HepG2 (cell line): Measurements from ENCODE around the gene SPECC1L. TPM values are rescaled to one million over a fixed set of nuclear protein-coding genes. Genes with fewer than 3 reads are reported as not detected.

ENCODE experiments used
- ATAC-seq: fragments of 200-7000 bp; cut with Tn5 transposase; 3 replicates; pipeline ENCODE4 v1.9.1; 2020; ENCODE audit warnings: mild to moderate bottlenecking, moderate library complexity
- BruUV-seq: library from RNA; stranded (reverse); fragments of 400-500 nt; replicated peaks from 2 replicates; lab custom pipeline; 2021; lab: Mats Ljungman, UMichigan
- CTCF ChIA-PET: fragments of 300-600 bp; formaldehyde crosslinking; extraction: SDS; loops from one replicate; lab custom pipeline; 2021; ENCODE audit warnings: low total read pairs, inconsistent platforms, low intra/inter-chr PET ratio; lab: Yijun Ruan, JAX
- POLR2A ChIA-PET: fragments of 350-600 bp; sonication (Branson Sonifier 250); formaldehyde crosslinking; loops from one replicate; lab custom pipeline; 2020; ENCODE audit warnings: antibody characterized with exemption, inconsistent platforms; lab: Yijun Ruan, JAX
- DNase-seq: peaks from one replicate; pipeline ENCODE4 v3.0.0-alpha.2; 2015; ENCODE audit warnings: low spot score
- FAIRE-seq: peaks from 3 replicates; lab custom pipeline; 2011; peaks lifted over from hg19 to GRCh38; lab: Jason Lieb, UNC
- H2AFZ ChIP-seq: one replicate; pipeline ENCODE4 v1.6.1; 2011; ENCODE audit warnings: low read length, inconsistent platforms
- H3K27ac ChIP-seq: fragments of 300-600 bp; 3 replicates; pipeline ENCODE4 v1.8.0; 2011; ENCODE audit warnings: mixed run types, mild to moderate bottlenecking, mixed read lengths, low read length, inconsistent platforms; ENCODE audit not compliant: insufficient read depth; ENCODE audit errors: extremely low read length
- H3K27me3 ChIP-seq, 2 experiments: fragments of 200-600 bp in 1 of 2; 2 replicates in 1 of 2; 3 replicates in 1 of 2; pipeline versions ENCODE4 v1.6.0 to v1.8.0; 2011; ENCODE audit warnings: low read length in 2 of 2, mild to moderate bottlenecking in 2 of 2, moderate library complexity in 2 of 2, inconsistent platforms in 1 of 2; ENCODE audit not compliant: insufficient read depth in 2 of 2, control insufficient read depth in 1 of 2
- H3K36me3 ChIP-seq, 2 experiments: fragments of 200-600 bp in 1 of 2; replicated peaks in 1 of 2; 2 replicates in 1 of 2; 3 replicates in 1 of 2; pipeline versions ENCODE4 v1.5.1 to v1.8.0; 2011; ENCODE audit warnings: low read length in 2 of 2, inconsistent platforms in 1 of 2; ENCODE audit not compliant: insufficient read depth in 2 of 2, control insufficient read depth in 1 of 2
- H3K4me1 ChIP-seq: 2 replicates; pipeline ENCODE4 v1.5.1; 2012; ENCODE audit warnings: low read length, inconsistent platforms; ENCODE audit not compliant: insufficient read depth
- H3K4me2 ChIP-seq: 2 replicates; pipeline ENCODE4 v1.6.0; 2011; ENCODE audit warnings: low read depth, low read length, inconsistent platforms
- H3K4me3 ChIP-seq, 3 experiments: fragments of 200-600 bp in 1 of 3; sonication (generic), shearing (Covaris generic) in 1 of 3; replicated peaks in 1 of 3; 2 replicates each; pipeline ENCODE4 v1.5.1; 2011 to 2016; ENCODE audit warnings: low read length in 3 of 3, inconsistent platforms in 2 of 3, low read depth in 2 of 3, mild to moderate bottlenecking in 2 of 3, control low read depth in 1 of 3, mixed read lengths in 1 of 3; ENCODE audit not compliant: insufficient read depth in 1 of 3
- H3K79me2 ChIP-seq: one replicate; pipeline ENCODE4 v1.6.1; 2011; ENCODE audit warnings: low read length, inconsistent platforms; ENCODE audit not compliant: insufficient read depth
- H3K9ac ChIP-seq: 2 replicates; pipeline ENCODE4 v1.6.0; 2011; ENCODE audit warnings: mild to moderate bottlenecking, low read depth, low read length, inconsistent platforms; ENCODE audit not compliant: insufficient read depth
- H3K9me3 ChIP-seq: 2 replicates; pipeline ENCODE4 v1.5.1; 2012; ENCODE audit warnings: mild to moderate bottlenecking, low read length
- H4K20me1 ChIP-seq: 2 replicates; pipeline ENCODE4 v1.6.0; 2011; ENCODE audit warnings: inconsistent platforms, mild to moderate bottlenecking, low read length, moderate library complexity; ENCODE audit not compliant: insufficient read depth
- AGO2 ChIP-seq: fragments of 200-400 bp; formaldehyde crosslinking; optimal IDR thresholded peaks from 2 replicates; pipeline ENCODE3; 2017; ENCODE audit warnings: mild to moderate bottlenecking, low read depth, low read length, moderate library complexity
- JDP2 ChIP-seq: sonication (generic); formaldehyde crosslinking; IDR thresholded peaks from 2 replicates; pipeline ENCODE4 v1.8.1; 2022; ENCODE audit warnings: missing genetic modification reagents, borderline replicate concordance
- POLR2A ChIP-seq, 2 experiments: IDR thresholded peaks; 2 replicates each; pipeline ENCODE4 v1.6.1; 2011; ENCODE audit warnings: low read depth in 2 of 2, low read length in 2 of 2, mild to moderate bottlenecking in 1 of 2, moderate library complexity in 1 of 2; ENCODE audit not compliant: insufficient read depth in 1 of 2
- POLR2G ChIP-seq: fragments of 200-400 bp; formaldehyde crosslinking; IDR thresholded peaks from 2 replicates; pipeline ENCODE4 v1.6.1; 2018; ENCODE audit warnings: mild to moderate bottlenecking, low read depth, low read length, moderate library complexity
- RBM22 ChIP-seq: fragments of 200-400 bp; formaldehyde crosslinking; optimal IDR thresholded peaks from 2 replicates; pipeline ENCODE3; 2017; ENCODE audit warnings: mild to moderate bottlenecking, low read length, moderate library complexity
- RBM39 ChIP-seq: fragments of 200-400 bp; formaldehyde crosslinking; IDR thresholded peaks from one replicate; pipeline ENCODE4 v1.6.1; 2018; ENCODE audit warnings: antibody characterized with exemption, mild to moderate bottlenecking, low read depth, low read length; ENCODE audit not compliant: poor library complexity, severe bottlenecking
- RORA ChIP-seq: sonication (generic); formaldehyde crosslinking; IDR thresholded peaks from 2 replicates; pipeline ENCODE4 v1.5.0; 2020; ENCODE audit warnings: mild to moderate bottlenecking, missing genetic modification reagents, moderate library complexity
- TCF12 ChIP-seq, 2 experiments: fragments of 450-650 bp in 1 of 2; sonication (generic) in 1 of 2; formaldehyde crosslinking in 1 of 2; IDR thresholded peaks; 2 replicates each; pipeline versions ENCODE4 v1.6.1 to v1.8.0; 2017 to 2022; ENCODE audit warnings: antibody characterized with exemption in 1 of 2, mild to moderate bottlenecking in 1 of 2, missing genetic modification reagents in 1 of 2, moderate library complexity in 1 of 2
- ZNF343 ChIP-seq: sonication (generic); formaldehyde crosslinking; IDR thresholded peaks from 2 replicates; pipeline ENCODE4 v1.4.0; 2020; ENCODE audit warnings: mild to moderate bottlenecking, missing genetic modification reagents
- ZSCAN31 ChIP-seq: sonication (generic); formaldehyde crosslinking; IDR thresholded peaks from 2 replicates; pipeline ENCODE4 v1.5.0; 2020; ENCODE audit warnings: low read depth, mild to moderate bottlenecking, missing genetic modification reagents
- ZXDC ChIP-seq: sonication (generic); formaldehyde crosslinking; IDR thresholded peaks from 2 replicates; pipeline ENCODE4 v1.5.0; 2020; ENCODE audit warnings: mild to moderate bottlenecking, missing genetic modification reagents
- WGBS: methylation state at CpG from one replicate; pipeline ENCODE4 v1.1.6; 2017; ENCODE audit warnings: low lambda C conversion rate; 5-methylcytosine and 5-hydroxymethylcytosine counted together
- in situ Hi-C: cut with HindIII; loops from 2 replicates; pipeline ENCODE4 v1.10.0; 2017; ENCODE audit warnings: low pct_unique_long_range_greater_than_20kb; ENCODE audit not compliant: extremely low pct_ligation_motif_present
- intact Hi-C: fragments of 100-400 bp; cut with micrococcal nuclease; formaldehyde crosslinking; loops from one replicate; pipeline ENCODE4 v1.10.0; 2022; ENCODE audit not compliant: unreplicated experiment
- polyA plus RNA-seq, 8 experiments: library from polyadenylated mRNA; depleted of rRNA in 3 of 8; stranded (reverse) in 7 of 8; unstranded in 1 of 8; fragments of >200 nt; fragmentation: Illumina TruSeq in 4 of 8; extraction: Trizol in 4 of 8; gene quantifications; 2 replicates each; pipeline versions ENCODE4 v1.2.1 to v1.2.3, GENCODE V29; 2011 to 2016; ENCODE audit warnings: low read depth in 4 of 8, missing spikeins in 1 of 8, mixed read lengths in 1 of 8; ENCODE audit not compliant: insufficient read depth in 1 of 8
- total RNA-seq, 5 experiments: library from RNA; depleted of rRNA; stranded (reverse); fragments of >200 nt; fragmentation: Illumina TruSeq; extraction: Trizol; gene quantifications; 2 replicates each; pipeline ENCODE4 v1.2.3, GENCODE V29; 2016; ENCODE audit warnings: low read depth in 1 of 5

SPECC1L gene
- total and polyA plus RNA-seq, 2 of the 13 experiments (the other 11 are each of a cell fraction or from before 2014, with no cell fraction given): 14.1 to 30.3 TPM

- TF ChIP-seq RORA (no peak), RBM39 (no peak), ZXDC (CRISPR knock-in tag) (no peak)
Measured at GRCh38 chr22:24417200-24417599, 146.6 kb downstream of the SPECC1L start (continued).

- H3K27me3 ChIP-seq: no peaks in the 10 kb centered on the region
- ATAC-seq (no peak), FAIRE-seq (no peak), DNase-seq (no peak)
- H3K9me3 ChIP-seq: no peaks in the 10 kb centered on the region
- H3K4me3 ChIP-seq: no peak overlapping the region
- no peaks in the 10 kb centered on the region for H4K20me1 ChIP-seq
- no peaks in the 10 kb centered on the region for H3K79me2 ChIP-seq
- H2AFZ ChIP-seq: no peak overlapping the region
- intact Hi-C loops (no loop called here), in situ Hi-C loops (no loop called here)
- H3K4me1 ChIP-seq: peaks cover 26% of the 10 kb centered on the region
- H3K9ac ChIP-seq: no peak overlapping the region
- CTCF ChIA-PET: no interaction called here
- peaks cover 8 to 32% of the 10 kb centered on the region in 2 experiments; a peak in 4 of 5 replicates for H3K36me3 ChIP-seq
- H3K27ac ChIP-seq: no peak overlapping the region
- BruUV-seq: no TSS peak
- POLR2A ChIA-PET: no interaction called here
- 90% methylated on average over 4 of the region's 16 CpGs for WGBS
- TF ChIP-seq POLR2G (peak; percentile 20; the same call in 1 of the 2 replicates), POLR2A (IDR thresholded peaks at IDR 0.05; ENCODE audit: insufficient read depth in 1 of 2, low read depth in 2 of 2, low read length in 2 of 2) (0 out of 4 replicates have a peak, but pooled peaks of 1 of the 2 experiments have one; percentile 25), TCF12 (IDR thresholded peaks at IDR 0.05) (no peak), TCF12 (CRISPR knock-in tag; IDR thresholded peaks at IDR 0.05) (no peak), JDP2 (CRISPR knock-in tag) (no peak), ZSCAN31 (CRISPR knock-in tag) (no peak), RBM22 (peak; percentile 43), AGO2 (peak; percentile 89), ZNF343 (CRISPR knock-in tag) (no peak)
- H3K4me2 ChIP-seq: no peak overlapping the region
Measured at GRCh38 chr22:24417901-24418641, 147.4 kb downstream of the SPECC1L start.
